Common myeloid progenitor, CD34-positive (primary cell): ENCODE results near the gene CNTN4.

Experiments
- CTCF ChIA-PET: fragments of 350-600 bp; sonication (Branson Sonifier 250); formaldehyde crosslinking; loops from one replicate; lab custom pipeline; 2021; ENCODE audit warnings: antibody characterized with exemption; lab: Charles Lee
- POLR2A ChIA-PET: fragments of 350-600 bp; sonication (Branson Sonifier 250); formaldehyde crosslinking; loops from one replicate; lab custom pipeline; 2021; ENCODE audit warnings: antibody characterized with exemption; lab: Charles Lee
- DNase-seq, 3 donors: peaks; one replicate each; pipeline versions ENCODE4 v3.0.0 to v3.0.0-alpha.2; 2013
- H3K27ac ChIP-seq, 2 experiments: 1 replicate in 1 of 2; 2 replicates in 1 of 2; pipeline ENCODE4 v1.7.0; 2013; ENCODE audit warnings: inconsistent platforms in 2 of 2, low read length in 2 of 2, mild to moderate bottlenecking in 2 of 2, low read depth in 1 of 2, moderate library complexity in 1 of 2; ENCODE audit not compliant: severe bottlenecking in 2 of 2, insufficient read depth in 1 of 2, poor library complexity in 1 of 2
- H3K27me3 ChIP-seq, 5 experiments: replicated peaks in 2 of 5; 1 replicate in 3 of 5; 2 replicates in 2 of 5; pipeline versions ENCODE4 v1.6.1 to v1.7.0; 2013; ENCODE audit warnings: low read length in 4 of 5, mild to moderate bottlenecking in 2 of 5, moderate library complexity in 2 of 5, inconsistent platforms in 1 of 5; ENCODE audit not compliant: insufficient read depth in 5 of 5, control insufficient read depth in 4 of 5
- H3K36me3 ChIP-seq, 4 experiments: 1 replicate in 2 of 4; 2 replicates in 2 of 4; pipeline versions ENCODE4 v1.6.1 to v1.7.0; 2013; ENCODE audit warnings: low read length in 3 of 4, control low read depth in 1 of 4, mild to moderate bottlenecking in 1 of 4; ENCODE audit not compliant: control insufficient read depth in 4 of 4, insufficient read depth in 4 of 4
- H3K4me1 ChIP-seq, 4 experiments: 1 replicate in 3 of 4; 2 replicates in 1 of 4; pipeline versions ENCODE4 v1.6.1 to v1.7.1; 2013; ENCODE audit warnings: low read length in 3 of 4, mild to moderate bottlenecking in 3 of 4, control low read depth in 1 of 4, inconsistent platforms in 1 of 4, moderate library complexity in 1 of 4; ENCODE audit not compliant: control insufficient read depth in 4 of 4, insufficient read depth in 4 of 4; ENCODE audit errors: control extremely low read depth in 1 of 4
- H3K4me3 ChIP-seq, 7 experiments: 1 replicate in 4 of 7; 2 replicates in 3 of 7; pipeline versions ENCODE4 v1.5.1 to v1.7.0; 2013; ENCODE audit warnings: mild to moderate bottlenecking in 7 of 7, low read length in 6 of 7, moderate library complexity in 6 of 7, inconsistent platforms in 2 of 7, low read depth in 2 of 7, control low read depth in 1 of 7; ENCODE audit not compliant: insufficient read depth in 4 of 7, control insufficient read depth in 1 of 7; ENCODE audit errors: extremely low read depth in 1 of 7
- H3K9me3 ChIP-seq, 5 experiments: 1 replicate in 4 of 5; 2 replicates in 1 of 5; pipeline versions ENCODE4 v1.6.1 to v1.7.1; 2013; ENCODE audit warnings: low read length in 4 of 5, mild to moderate bottlenecking in 2 of 5, inconsistent platforms in 1 of 5, low read depth in 1 of 5, moderate library complexity in 1 of 5; ENCODE audit not compliant: control insufficient read depth in 4 of 5, insufficient read depth in 2 of 5; ENCODE audit errors: control extremely low read depth in 1 of 5
- WGBS: methylation state at CpG from one replicate; pipeline ENCODE4 v1.1.5; 2013; ENCODE audit not compliant: insufficient coverage; 5-methylcytosine and 5-hydroxymethylcytosine counted together

The CNTN4 gene

DNA sequence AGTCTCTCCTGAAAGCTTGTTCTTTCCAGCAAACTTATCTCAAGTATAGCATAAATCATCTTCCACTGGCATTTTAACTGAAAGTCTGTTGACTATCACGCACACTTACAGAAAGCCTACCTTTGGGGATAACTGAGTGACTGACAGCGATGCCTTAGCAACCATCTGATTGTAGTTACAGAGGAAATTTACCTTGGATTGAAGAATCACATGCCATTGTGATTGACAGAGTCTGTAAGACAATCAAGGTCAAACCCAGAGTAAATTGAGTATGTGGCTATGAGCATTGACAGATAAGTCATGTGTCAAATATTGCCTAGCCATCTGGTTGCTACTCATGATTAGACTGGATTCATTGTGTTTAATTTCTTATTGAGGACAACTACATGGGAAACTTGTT lies 82.0 kb downstream of the CNTN4 start:
- Histone ChIP-seq H3K36me3 (no peaks in the 10 kb centered on the region), H3K27me3 (no peaks in the 10 kb centered on the region), H3K4me1 (no peaks in the 10 kb centered on the region), H3K27ac (no peak overlapping the region), H3K4me3 (no peak overlapping the region), H3K9me3 (no peaks in the 10 kb centered on the region)
- ChIA-PET CTCF (no interaction called here), POLR2A (no interaction called here)
- no peak for DNase-seq
- whole genome bisulfite sequencing: 92% methylated on average over 2 of the region's 2 CpGs

DNA sequence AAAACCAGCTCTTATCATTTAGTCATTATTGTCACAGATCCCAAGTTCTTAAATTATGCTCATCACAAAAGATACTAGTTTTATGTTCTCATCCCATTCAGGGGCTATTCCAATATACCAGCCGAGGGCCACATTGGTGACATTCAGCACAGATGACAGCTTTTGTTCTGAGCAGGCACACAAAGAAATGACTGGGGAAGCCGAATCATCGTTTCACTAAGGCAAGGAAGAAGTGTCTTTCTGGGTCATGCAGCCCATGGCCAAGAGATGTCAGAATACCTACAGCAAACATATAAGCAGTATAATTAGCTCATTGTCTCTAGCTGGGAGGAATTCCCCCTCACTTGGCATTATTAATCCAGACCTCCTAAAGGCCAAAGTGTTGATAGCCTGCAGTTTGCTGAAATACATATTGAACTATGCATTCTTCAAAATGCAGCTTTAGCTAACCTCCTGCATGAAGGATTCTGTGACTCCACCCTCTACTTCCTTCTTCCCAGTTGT lies 100.2 kb downstream of the CNTN4 start:
- Histone ChIP-seq H3K27me3 (no peaks in the 10 kb centered on the region), H3K36me3 (no peaks in the 10 kb centered on the region), H3K9me3 (no peaks in the 10 kb centered on the region), H3K4me3 (no peak overlapping the region), H3K4me1 (no peaks in the 10 kb centered on the region), H3K27ac (no peak overlapping the region)
- ChIA-PET POLR2A (no interaction called here), CTCF (interaction anchor here (0.6 kb wide), 1 partner anchor 128 kb away, joined by 3 read pairs; no protein-coding TSS in a partner anchor)
- no peak for DNase-seq
- WGBS: 81% methylated on average over 3 of the region's 3 CpGs

DNA sequence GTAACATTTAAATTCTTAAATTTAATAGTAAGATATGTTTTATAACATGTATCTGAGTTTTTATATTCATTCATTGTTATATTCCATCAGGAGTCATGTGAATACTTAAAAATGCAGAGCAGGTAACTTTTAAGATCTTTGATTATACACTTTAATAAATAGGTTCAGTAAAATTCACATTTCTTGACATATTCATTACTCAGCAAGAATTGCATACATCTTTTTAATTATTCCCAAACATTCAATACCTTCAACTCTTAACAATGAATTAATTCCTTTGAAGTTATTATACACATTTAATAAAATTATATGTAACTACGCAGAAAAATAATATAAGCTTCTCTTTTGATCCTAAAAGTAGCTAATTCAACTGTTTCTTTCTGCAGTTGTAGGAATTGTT lies 105.4 kb downstream of the CNTN4 start:
- ChIA-PET CTCF (no interaction called here), POLR2A (no interaction called here)
- WGBS: no CpG with 5 or more reads among the region's 1 CpG
- DNase-seq: no peak
- Histone ChIP-seq H3K4me1 (no peaks in the 10 kb centered on the region), H3K9me3 (no peaks in the 10 kb centered on the region), H3K27ac (no peak overlapping the region), H3K4me3 (no peak overlapping the region), H3K27me3 (no peaks in the 10 kb centered on the region), H3K36me3 (no peaks in the 10 kb centered on the region)

DNA sequence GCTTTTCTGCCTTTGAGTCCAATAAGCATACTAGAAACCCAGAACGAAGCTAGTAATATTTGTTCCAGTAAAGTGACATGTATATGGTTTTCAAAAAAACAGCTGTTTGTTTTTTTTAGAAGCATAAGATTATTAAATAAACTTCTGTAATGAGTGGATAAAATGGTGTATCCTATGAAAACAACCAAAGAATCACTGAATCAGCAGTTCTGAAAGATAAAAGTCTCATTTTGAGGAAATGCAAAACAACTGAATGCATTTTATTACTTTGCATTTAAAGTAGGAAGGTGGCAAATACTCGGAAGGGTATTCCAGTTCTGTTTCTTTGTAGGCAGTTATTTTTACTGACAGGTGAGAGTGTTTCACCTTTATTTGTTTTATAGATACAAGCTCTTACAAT lies 107.0 kb downstream of the CNTN4 start:
- ChIA-PET CTCF (no interaction called here), POLR2A (no interaction called here)
- Histone ChIP-seq H3K27ac (no peak overlapping the region), H3K9me3 (no peaks in the 10 kb centered on the region), H3K36me3 (no peaks in the 10 kb centered on the region), H3K27me3 (no peaks in the 10 kb centered on the region), H3K4me1 (no peaks in the 10 kb centered on the region), H3K4me3 (no peak overlapping the region)
- WGBS: no CpG with 5 or more reads among the region's 2 CpGs
- DNase-seq: no peak

DNA sequence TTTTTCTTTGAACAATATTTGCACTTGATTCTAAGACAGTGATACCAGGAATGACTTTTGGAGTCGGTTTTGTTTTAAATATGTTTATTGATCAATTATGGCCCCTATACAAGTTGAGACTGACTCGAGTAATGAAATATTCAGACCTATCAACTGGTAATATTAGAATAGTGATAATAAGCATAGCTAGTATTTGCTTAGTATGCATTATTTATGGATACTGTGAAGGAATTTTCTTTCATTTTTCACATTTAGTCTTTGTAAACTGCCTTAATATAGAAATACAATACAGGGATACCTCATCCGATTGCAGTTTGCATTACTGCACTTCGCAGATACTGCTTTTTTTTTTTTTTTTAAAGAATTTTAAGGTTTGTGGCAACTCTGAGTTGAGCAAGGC lies 107.9 kb downstream of the CNTN4 start:
- Histone ChIP-seq H3K27me3 (no peaks in the 10 kb centered on the region), H3K4me3 (no peak overlapping the region), H3K4me1 (no peaks in the 10 kb centered on the region), H3K9me3 (no peaks in the 10 kb centered on the region), H3K36me3 (no peaks in the 10 kb centered on the region), H3K27ac (no peak overlapping the region)
- no CpG with 5 or more reads among the region's 4 CpGs for WGBS
- ChIA-PET CTCF (no interaction called here), POLR2A (no interaction called here)
- DNase-seq: no peak

DNA sequence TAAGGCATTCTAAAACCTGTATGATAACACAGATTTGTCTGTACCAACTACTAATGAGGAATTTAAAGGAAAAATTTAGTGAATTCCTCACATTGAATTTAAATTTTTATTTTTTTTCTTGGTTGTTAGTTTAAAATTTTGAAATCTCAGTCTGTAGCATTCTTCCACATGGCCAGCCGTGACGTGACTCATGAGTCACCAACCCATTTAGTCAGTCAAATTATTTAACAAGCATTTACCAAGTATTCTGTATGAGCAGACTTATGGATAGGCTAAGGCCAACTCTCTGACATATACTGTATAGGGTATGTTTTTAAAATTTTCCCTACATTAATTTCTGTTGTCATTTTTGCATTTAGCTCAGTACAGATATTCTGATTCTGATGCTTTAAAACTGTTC lies 112.9 kb downstream of the CNTN4 start:
- ChIA-PET POLR2A (no interaction called here), CTCF (no interaction called here)
- Histone ChIP-seq H3K4me1 (no peaks in the 10 kb centered on the region), H3K27me3 (no peaks in the 10 kb centered on the region), H3K4me3 (no peak overlapping the region), H3K36me3 (no peaks in the 10 kb centered on the region), H3K9me3 (no peaks in the 10 kb centered on the region), H3K27ac (no peak overlapping the region)
- no CpG with 5 or more reads among the region's 2 CpGs for WGBS
- DNase-seq: no peak

DNA sequence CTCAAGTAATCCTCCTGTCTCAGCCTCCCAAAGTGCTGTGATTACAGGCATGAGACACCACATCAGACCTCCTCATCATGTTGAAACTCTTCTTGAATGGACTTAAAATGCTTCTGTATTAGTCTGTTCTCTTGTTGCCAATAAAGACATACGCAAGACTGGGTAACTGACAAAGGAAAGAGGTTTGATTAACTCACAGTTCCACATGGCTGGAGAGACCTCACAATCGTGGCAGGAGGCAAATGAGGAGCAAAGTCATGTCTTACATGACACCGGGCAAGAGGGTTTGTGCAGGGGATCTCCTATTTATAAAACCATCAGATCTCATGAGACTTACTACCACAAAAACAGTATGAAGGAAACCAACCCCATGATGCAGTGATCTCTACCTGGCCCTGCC lies 113.5 kb downstream of the CNTN4 start:
- WGBS: 95% methylated on average over 2 of the region's 3 CpGs
- no peak overlapping the region for H3K4me3 ChIP-seq
- ChIA-PET POLR2A (no interaction called here), CTCF (no interaction called here)
- no peak overlapping the region for H3K27ac ChIP-seq
- no peaks in the 10 kb centered on the region for H3K4me1 ChIP-seq
- no peak for DNase-seq
- H3K9me3 ChIP-seq: no peaks in the 10 kb centered on the region
- H3K36me3 ChIP-seq: no peaks in the 10 kb centered on the region
- H3K27me3 ChIP-seq: no peaks in the 10 kb centered on the region
